Stimulated activated CD8-positive, alpha-beta memory T cell treated with anti-CD3 and anti-CD28 coated beads, Interleukin-4, amount 100 ng/mL, for 4 hours (primary cell): ENCODE data around the gene ZNF735.
"Not testable (repeated sequence)": the region's sequence is repeated elsewhere in the genome, so short reads cannot be mapped to it uniquely, and the experiment has no call there.

Experiments used
- DNase-seq, 2 donors: peaks; one replicate each; pipeline ENCODE4 v3.0.0-alpha.2; 2020; ENCODE audit warnings: low read depth in 2 of 2, low spot score in 1 of 2

Gene ZNF735

GRCh38 chr7:64206903-64207302 is at the start of gene ZNF735:
Gene ZNF735, plus strand, starts transcription at chr7:64207203. Its CDS starts 0 bp downstream, at chr7:64207203.
- DNase-seq: no peak

DNA sequence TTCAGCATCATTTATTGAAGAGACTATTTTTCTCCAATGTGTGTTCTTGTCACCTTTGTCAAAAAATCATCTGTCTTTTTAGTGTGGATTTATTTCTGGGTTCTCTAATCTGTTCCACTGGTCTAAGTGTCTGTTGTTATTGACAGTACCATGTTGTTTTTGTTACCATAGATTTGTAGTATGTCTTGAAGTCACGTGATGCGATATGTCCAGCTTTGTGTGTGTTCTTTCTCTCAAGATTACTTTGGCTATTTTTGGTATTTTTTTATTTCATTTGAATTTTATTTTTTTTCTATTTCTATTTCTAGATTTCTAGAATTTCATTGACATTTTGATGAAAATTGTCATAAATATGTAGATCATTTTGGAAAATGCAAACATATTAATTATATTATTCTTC is 36.0 kb upstream of the ZNF735 start:
- not testable (repeated sequence) for DNase-seq

DNA sequence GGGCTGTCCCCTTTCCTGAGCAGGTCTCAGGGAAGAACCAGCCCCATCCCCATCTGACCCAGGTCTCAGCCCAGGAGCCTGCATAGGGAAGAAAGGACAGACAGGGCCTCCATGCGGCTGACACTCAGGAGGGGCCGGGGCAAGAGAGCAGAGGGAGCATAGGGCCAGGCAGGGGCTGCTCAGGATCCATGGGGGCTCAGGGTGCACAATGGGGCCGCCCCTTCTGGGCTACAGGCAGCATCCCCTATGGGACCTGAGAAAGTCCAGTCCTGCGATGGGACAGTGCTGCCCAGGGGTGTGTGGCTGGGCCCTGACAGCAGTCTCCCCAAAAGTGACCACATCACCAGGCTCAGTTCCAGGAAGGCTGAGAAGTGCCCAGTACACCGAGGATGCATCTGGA is 32.7 kb upstream of the ZNF735 start:
- DNase-seq: no peak

GRCh38 chr7:64174941-64175340 is 32.1 kb upstream of the ZNF735 start:
- DNase-seq: no peak

GRCh38 chr7:64180989-64181388 is 26.0 kb upstream of the ZNF735 start:
- DNase-seq: no peak

GRCh38 chr7:64181586-64181985 is 25.4 kb upstream of the ZNF735 start:
- DNase-seq: no peak

DNA sequence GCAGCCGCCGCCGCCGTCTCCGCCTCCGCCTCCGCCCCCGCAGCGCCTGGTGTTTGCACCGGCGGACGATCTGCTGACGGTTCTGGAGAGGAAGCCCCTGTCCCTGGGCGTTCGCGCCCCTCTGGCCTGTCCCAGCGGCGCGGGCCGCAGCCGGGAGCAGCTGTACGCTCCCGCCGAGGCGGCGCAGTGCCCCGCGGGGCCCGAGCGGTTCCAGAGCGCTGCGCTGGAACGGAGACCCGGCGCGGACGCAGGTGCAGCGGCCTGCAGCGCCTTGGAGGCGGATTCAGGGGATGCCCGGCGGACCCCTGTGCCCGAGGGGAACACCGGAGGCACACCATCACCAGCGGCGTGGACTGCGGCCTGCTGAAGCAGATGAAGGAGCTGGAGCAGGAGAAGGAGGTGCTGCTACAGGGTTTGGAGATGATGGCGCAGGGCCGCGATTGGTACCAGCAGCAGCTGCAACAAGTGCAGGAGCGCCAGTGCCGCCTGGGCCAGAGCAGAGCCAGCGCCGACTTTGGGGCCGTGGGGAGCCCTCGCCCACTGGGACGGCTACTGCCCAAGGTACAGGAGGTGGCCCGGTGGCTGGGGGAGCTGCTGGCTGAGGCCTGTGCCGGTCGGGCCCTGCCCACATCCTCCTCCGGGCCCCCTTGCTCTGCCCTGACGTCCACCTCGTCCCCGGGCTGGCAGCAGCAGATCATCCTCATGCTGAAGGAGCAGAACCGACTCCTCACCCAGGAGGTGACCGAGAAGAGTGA is 24.8 kb upstream of the ZNF735 start:
- no peak for DNase-seq

- peak in 1 of 2 donors; percentile 14 for DNase-seq
Measured at GRCh38 chr7:64183126-64183742, 23.8 kb upstream of the ZNF735 start.

DNA sequence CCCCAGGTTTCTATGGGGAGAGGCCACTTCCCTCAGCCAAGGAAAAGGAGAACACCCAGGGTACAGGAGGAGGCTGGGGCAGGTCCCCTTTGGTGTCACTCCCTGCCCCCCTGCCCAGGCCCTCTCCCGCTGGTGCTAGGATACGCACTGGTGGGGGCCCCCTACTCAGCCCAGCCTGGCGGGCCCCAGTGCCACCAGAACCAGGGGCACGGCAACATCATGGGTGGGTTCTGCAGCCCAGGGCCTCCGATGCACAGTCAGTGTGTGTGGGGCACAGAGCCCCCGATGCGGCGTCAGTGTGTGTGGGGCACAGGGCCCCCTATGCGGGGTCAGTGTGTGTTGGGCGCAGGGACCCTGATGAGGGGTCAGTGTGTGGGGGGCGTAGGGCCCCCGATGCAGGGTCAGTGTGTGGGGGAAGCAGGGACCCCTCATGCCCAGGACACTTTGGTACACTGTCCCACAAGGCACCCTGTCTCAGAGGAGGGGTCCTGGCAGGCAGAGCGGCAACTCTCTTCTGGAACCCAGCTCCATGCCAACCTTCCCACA is 23.1 kb upstream of the ZNF735 start:
- no peak for DNase-seq

GRCh38 chr7:64184376-64184775 is 22.6 kb upstream of the ZNF735 start:
- DNase-seq: no peak

- no peak for DNase-seq
Measured at GRCh38 chr7:64187408-64187807, 19.6 kb upstream of the ZNF735 start.

GRCh38 chr7:64192148-64192704 is 14.8 kb upstream of the ZNF735 start:
- DNase-seq: no peak

DNA sequence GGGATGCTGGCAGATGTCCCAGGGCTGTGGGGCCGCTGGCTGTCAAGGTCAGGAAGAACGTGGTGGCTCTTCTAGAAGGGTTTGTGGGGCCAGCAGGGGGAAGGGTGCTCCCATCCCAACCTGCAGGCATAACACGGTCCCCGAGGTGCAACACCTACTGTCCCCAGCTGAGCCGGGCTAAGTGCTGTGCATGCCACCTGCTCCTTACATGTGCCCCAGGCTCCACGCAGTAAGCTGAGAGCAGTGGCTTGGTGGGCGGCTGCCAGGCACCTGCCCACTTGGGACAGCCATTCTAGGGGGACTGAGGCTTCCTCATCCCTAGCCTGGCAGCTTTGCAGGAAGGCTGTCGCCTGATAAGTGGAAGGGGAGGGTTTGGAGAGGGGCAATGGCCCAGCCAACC is 14.2 kb upstream of the ZNF735 start:
- no peak for DNase-seq

GRCh38 chr7:64219710-64220298 is 12.8 kb downstream of the ZNF735 start:
- not testable (repeated sequence) for DNase-seq

DNA sequence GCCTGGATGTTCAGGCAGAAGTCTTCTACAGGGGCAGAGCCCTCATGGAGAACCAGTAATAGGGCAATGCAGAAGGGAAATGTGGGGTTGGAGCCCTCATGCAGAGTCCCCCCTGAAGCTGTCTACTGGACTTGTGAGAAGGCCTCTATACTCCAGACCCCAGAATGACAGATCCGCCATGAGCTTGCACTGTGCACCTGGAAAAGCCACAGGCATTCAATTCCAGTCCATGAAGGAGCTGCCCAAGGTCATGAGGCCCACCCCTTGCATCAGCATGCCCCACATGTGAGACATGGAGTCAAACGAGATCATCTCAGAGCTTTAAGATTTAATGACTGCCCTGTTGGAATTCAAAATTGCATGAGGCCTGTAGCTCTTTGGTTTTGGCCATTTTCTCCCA is 16.4 kb downstream of the ZNF735 start:
- no peak for DNase-seq

DNA sequence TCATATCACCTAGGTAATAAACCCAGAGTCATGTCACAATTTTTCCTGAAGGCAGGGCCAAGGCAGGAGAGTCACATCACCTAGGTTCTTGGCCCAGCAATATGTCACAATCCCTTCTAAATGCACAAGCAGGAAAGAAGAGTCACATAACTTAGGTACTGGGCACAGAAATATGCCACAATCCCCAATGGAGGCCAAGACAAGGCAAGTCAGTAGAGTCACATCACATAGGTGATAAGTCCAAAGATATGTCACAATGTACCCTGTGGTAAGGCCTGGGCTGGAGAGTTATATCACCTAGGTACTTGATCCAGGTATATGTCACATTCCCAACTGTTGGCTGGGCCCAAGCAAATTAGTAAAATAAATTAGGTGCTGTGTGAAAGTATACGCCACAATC is 21.2 kb downstream of the ZNF735 start, which contains the start of gene ZNF679:
Gene ZNF679, plus strand, starts transcription at position 301 of the 400 bp plus-strand sequence. CDS start 20,644 bp downstream, outside the sequence.
- not testable (repeated sequence) for DNase-seq

DNA sequence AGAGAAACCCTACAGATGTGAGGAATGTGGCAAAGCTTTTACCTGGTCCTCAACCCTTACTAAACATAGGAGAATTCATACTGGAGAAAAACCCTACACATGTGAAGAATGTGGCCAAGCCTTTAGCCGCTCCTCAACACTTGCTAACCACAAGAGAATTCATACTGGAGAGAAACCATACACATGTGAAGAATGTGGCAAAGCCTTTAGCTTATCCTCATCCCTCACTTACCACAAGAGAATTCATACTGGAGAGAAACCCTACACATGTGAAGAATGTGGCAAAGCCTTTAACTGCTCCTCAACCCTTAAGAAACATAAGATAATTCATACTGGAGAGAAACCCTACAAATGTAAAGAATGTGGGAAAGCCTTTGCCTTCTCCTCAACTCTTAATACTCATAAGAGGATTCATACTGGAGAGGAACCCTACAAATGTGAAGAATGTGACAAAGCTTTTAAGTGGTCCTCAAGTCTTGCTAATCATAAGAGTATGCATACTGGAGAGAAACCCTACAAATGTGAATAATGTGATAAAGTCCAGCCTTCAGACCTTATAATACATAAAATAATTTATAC is 59.4 kb downstream of the ZNF735 start:
- no peak for DNase-seq
